GM12892 (cell line): Measurements from ENCODE around the gene NAGA.

Source experiments
- POLR2AphosphoS5 ChIP-seq: IDR thresholded peaks from 2 replicates; pipeline ENCODE4 v1.6.1; 2011; ENCODE audit warnings: low read depth, low read length, control low read depth
- TAF1 ChIP-seq: IDR thresholded peaks from 2 replicates; pipeline ENCODE4 v1.6.1; 2011; ENCODE audit warnings: low read depth, mild to moderate bottlenecking, control low read depth, low read length, borderline replicate concordance

- TF ChIP-seq TAF1 (no peak), POLR2AphosphoS5 (no peak)
Measured at GRCh38 chr22:42016111-42016510, 54.5 kb downstream of the NAGA start.
